NCI-H82 (cell line): ENCODE results near the gene GMCL2.
A peak's percentile ranks its signal among the peaks of the same experiment; 100 is the strongest.

Experiments
- DNase-seq: peaks from one replicate; lab custom pipeline; 2025; lab: John Stamatoyannopoulos, UW

Gene GMCL2

GRCh38 chr5:178182158-178182876, 4.9 kb downstream of the GMCL2 start:
- no peak for DNase-seq

DNA sequence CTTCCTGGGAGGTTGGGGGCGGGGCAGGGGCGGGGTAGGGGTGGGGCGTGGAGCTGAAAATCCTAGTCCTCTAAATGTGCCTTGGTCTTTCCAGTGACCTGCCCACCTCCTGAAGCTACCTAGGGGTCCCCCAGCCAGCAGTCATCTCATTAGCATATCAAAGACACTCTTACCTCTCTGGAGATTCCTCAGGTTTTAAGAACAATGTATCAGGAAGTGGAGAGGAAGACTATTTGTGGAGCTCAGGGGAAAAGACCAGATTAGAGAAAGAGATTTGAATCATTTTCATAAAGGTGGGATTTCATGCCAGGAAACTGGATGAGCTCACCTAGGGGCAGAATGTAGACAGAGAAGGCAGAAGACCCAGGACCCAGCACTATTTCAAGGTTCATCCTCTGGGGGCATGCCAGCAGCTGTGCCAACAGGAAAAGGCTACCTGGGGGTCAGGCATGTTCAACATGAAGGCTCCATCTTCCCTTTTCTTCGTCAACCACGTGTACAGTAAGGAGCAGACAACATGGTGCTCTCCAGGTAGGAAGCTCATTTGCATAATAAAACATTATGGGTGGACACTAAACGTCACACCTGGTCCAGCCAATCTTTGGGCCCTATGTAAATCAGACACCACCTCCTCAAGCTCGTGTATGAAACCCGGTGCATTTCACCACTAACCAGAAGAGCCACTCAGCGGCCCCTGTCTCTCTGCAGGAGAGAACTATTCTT, 6.9 kb downstream of the GMCL2 start:
- no peak for DNase-seq

DNA sequence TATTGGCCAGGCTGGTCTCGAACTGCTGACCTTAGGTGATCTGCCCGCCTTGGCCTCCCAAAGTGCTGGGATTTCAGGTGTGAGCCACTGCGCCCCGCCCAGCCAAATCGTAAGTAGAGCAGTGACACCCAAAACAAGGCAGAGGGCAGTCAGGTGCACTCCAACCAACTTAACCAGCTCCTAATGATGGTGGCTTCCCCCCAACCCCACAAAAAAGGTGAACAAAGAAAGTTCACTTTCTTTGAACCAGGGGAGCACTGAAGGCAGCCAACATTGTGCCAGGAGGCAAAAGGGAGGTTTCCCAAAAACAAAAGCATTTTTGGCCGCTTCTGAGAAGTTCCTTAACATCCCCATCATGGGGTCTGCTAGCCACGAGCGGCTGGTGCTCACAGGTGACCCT, 9.6 kb downstream of the GMCL2 start:
- DNase-seq: no peak

GRCh38 chr5:178176791-178177190, 10.4 kb downstream of the GMCL2 start:
- DNase-seq: no peak

- DNase-seq: no peak
Observed at GRCh38 chr5:178174456-178174855, 12.7 kb downstream of the GMCL2 start.

- DNase-seq: no peak
Observed at GRCh38 chr5:178170455-178170854, 16.7 kb downstream of the GMCL2 start.

DNA sequence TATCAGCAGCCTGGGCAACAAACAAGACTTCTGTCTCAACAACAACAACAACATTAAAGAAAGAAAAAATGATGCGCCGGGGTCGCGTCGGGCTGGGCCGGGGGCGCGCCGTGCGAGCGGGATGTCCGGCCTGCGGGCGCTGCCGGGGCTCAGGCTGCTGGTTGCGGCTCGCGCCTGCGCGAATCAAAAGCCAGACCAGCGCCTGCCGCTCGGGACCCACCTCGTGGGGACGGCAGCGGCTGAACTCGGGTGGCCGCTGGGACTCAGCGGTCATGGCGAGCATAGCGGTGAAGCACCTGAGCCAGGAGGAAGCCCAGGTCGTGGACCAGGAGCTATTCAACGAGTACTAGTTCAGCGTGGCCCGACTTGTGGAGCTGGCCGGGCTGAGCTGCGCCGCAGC, 21.6 kb downstream of the GMCL2 start:
- DNase-seq: no peak

DNA sequence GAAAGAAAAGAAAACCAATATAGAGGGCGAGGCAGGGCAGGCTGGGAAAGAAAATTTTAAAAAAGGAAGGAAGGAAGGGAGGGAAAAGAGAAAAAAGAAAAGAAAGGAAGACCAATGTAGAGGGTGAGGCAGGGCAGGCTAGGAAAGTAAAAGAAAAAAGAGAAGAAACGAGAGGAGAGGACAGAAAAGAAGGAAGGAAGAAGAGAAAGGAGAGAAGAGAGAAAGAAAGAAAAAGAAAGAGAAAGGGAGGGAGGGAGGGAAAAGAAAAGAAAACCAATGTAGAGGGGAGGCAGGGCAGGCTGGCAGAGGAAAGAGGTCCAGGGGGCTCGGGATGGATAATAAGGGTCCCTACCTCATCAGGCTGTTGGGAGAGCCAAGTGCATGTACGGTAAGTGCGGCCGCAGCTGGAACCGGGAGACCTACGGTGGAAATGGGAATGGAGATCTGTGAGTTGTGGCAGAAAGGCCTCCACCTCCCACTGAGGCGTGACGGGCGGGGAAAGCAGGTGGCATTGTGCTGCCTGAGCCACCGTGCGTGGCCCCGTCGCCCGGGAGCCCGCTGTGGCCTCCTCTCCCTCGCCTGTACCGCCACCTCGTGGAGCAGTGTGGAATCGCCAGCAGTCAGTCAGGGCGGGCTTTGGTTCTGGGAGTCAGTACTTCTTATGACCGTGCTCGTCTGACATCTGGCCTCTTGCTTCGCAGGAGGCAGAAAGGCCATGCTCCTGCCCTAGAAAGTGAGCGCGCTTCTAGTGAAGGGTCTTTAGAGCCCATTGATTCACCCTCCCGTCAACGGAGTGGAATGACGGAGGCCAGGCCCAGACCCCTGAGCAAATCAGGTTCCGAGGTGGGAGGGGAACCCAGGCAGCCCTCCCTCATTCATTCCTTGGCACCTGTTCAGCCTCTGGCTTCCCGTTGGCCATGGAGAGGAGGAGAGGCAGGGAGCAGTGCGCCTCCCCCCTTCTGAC, 23.1 kb downstream of the GMCL2 start:
- DNase-seq: peak; percentile 92

- peak; percentile 94 for DNase-seq
Observed at GRCh38 chr5:178162481-178162880, 24.7 kb downstream of the GMCL2 start.

GRCh38 chr5:178160176-178160575, 27.0 kb downstream of the GMCL2 start:
- no peak for DNase-seq

GRCh38 chr5:178155065-178155464, 32.1 kb downstream of the GMCL2 start:
- no peak for DNase-seq

- peak; percentile 99 for DNase-seq
Observed at GRCh38 chr5:178153530-178154340, 33.4 kb downstream of the GMCL2 start, which contains the start of gene NHP2. Gene NHP2 (minus strand): TSS chr5:178153885. CDS start chr5:178153817, 68 bp downstream.

- peak; percentile 60 for DNase-seq
Observed at GRCh38 chr5:178152491-178153444, 34.4 kb downstream of the GMCL2 start.

DNA sequence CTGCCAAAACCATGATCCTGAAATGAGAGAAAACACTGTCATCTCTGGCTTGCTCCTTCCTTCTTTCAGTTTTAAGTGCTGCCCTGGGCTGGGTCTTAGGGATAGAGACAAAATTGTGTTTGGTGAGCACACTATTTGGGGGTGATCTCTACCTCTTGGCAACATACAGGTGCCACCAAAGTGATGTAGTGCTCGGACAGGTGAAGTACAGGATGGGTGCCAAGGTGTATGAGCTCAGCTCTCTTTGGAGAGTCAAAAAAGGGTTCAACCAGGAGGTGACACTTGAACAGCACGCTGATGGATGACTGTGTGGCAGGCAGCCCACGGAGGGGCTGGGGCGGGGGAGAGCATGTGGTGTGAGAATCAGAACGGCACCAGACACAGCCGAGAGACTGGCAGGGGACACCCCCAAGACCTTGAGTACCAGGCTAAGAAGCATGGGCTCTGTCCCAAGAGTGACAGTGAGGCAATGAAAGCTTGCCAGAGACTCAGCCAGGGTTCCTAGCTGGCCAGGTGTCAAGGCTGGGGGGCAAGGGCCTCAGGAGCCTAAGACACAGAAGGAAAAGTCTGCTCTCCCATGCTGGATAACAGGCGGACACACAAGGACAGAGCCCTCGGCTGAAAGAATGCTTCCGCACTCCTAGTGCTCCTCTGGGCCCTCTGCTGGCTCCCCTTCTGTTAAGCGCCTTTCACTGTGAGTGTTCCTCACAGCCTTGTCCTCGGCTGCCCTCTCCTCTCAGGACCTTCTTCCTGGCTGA, 36.0 kb downstream of the GMCL2 start:
- DNase-seq: no peak

DNA sequence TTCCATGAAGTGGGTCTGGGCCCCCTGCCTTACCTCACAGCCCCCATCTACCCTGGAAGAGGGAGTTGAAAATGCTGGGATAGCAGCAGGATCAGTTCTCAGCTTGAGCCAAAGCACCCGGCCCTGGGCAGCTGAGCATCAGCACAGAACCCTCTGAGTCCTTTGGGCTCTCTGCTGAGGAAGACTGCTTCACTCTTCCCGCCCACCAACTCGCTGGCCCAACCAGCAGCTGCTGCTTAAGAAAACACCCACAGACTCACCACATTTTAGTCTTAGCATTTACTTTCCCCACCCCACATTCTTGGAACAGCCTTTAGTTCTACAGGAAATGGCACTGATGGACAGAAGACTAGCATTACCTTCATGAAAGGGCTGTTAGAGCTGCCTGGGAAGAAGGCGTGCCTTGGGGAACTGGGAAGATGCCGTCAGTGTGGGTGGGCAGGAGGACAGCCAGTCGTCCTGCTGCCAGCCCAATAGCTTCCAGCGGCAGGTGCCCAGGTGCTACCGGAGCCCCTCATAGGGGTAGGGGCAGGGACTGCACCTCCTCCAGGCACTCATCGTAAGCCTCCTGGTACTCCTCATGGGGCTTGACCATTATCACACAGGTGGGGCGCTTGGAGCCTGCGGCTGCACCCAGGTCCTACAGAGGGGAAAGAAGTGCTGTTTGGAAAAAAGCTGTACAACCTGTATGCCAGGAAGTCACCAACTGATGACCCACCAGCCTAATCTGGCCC, 37.8 kb downstream of the GMCL2 start:
- DNase-seq: no peak

DNA sequence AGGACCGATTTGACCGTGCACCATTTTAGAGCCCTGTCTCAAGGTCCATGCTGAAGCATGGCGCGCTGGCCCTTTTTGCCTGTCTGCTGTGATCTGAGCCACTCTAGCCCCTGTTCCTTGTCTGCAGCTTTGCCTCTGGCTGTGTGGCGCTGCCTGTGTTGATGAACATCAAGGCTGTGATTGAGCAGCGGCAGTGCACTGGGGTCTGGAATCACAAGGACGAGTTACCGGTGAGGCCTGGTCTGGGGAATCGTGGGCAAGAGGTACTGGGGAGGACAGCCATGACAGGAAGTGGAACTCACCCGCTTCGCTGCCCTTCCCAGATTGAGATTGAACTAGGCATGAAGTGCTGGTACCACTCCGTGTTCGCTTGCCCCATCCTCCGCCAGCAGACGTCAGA, 39.8 kb downstream of the GMCL2 start:
- DNase-seq: no peak

GRCh38 chr5:178145965-178146820, 41.0 kb downstream of the GMCL2 start:
- peak; percentile 76 for DNase-seq

- DNase-seq: no peak
Observed at GRCh38 chr5:178143901-178144300, 43.3 kb downstream of the GMCL2 start.
